Islet precursor cell (in vitro differentiated cells): ENCODE results near the gene ZFAND2A.
"Not testable (repeated sequence)": the region's sequence is repeated elsewhere in the genome, so short reads cannot be mapped to it uniquely, and the experiment has no call there.

ENCODE experiments used
- DNase-seq: peaks from one replicate; pipeline ENCODE4 v3.0.0-alpha.2; 2018

ZFAND2A gene

DNA sequence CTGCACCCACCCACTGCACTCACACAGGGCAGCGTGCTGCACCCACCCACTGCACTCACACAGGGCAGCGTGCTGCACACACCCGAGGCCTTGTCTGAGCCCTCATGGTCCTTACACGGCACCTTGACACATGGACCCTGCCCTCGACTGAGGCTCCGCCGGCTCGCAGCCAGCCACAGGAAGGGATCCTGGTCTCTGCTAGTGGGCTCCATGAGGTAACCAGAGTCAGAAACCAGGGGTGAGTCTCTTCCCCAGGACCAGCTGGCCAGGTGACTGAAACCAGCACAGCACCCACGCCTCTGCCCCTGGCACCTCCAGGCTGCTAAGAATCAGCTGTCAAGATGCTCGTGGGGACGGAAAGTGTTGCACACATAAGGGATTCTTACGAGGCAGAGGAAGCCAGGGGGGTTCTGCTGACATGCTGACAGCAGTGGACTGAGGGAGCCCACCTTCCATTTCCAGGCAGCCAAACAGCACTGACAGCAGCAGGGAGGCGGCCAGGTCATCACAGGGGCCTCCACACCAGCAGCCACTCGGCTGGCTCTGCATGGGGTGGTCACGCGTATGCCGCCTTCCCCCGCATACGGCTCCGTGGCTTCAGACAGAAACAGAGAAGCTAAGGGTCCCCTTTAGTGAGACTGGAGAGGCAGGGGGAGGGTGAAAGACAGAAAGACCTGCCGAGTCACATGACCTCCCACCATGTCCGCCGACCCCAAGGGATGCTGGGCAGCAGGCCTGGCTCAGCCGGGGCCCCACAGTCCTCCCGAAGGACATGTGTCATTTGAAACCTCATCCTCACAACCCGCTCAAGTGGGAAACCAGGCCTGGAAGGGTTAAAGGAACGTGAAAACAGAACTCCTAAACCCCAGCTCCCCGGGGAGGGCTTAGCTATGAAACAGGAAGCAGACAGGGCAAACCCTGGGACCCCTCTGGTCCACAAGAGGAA lies 37.8 kb downstream of the ZFAND2A start:
- DNase-seq: no peak

DNA sequence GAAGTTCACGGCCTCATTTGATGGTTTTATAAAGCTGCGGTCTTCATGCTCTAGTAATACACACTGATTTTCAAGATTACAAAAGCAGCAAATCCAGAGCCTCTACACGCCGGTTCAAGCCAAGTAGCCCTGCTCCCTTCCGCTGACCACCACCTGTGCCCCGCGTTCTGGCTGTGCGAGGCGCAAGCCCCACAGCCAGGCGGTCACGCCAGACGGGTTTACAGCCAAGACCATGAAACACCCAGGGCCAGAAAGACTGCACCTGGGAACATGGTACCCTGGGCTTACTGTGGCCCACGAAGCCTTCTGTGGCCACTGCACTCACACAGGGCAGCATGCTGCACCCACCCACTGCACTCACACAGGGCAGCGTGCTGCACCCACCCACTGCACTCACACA lies 38.5 kb downstream of the ZFAND2A start:
- DNase-seq: no peak

DNA sequence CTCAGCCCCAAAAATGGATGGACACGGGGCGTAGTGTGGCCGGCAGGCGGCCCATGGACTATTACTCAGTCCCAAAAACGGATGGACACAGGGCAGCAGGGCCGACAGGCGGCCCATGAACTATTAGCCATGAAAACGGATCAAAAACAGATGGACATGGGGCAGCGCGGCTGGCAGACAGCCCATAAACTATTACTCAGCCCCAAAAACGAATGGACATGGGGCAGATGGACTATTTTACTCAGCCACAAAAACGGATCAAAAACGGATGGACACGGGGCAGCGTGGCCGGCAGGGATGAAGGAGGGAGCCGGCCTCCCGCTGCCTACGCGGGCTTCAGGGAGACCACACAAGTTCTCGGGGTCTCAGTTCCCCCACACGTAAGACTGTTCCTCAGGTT lies 39.2 kb downstream of the ZFAND2A start:
- no peak for DNase-seq

DNA sequence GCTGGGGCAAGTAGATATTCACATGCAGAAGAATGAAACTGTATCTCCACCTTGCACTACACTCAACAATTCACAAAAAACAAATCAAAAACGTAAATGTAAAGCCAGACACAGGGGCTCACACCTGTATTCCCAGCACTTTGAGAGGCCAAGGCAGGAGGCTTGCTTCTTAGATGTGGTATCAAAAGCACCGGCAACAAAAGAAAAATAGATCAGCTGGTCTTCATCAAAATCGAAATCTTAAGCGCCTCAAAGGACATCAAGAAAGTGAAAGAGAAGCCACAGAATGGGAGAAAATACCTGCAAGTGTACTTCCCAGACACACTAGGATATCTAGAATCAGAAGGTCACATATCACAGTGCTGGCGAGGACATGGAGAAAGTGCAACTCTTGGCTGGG lies 40.8 kb downstream of the ZFAND2A start:
- DNase-seq: no peak

DNA sequence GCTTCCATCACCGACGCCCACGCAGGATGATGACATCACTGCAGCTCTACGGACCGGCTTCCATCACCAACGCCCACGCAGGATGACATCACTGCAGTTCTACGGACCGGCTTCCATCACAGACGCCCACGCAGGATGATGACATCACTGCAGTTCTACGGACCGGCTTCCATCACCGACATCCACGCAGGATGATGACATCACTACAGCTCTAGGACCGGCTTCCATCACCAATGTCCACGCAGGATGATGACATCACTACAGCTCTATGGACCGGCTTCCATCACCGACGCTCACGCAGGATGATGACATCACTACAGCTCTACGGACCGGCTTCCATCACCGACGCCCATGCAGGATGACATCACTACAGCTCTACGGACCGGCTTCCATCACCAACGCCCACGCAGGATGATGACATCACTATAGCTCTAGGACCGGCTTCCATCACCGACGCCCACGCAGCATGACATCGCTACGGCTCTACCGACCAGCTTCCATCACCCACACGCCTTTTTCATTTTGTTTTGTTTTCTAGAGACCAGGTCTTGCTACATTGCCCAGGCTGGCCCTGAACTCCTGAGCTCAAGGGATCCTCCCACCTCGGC lies 42.6 kb downstream of the ZFAND2A start:
- DNase-seq: no peak

DNA sequence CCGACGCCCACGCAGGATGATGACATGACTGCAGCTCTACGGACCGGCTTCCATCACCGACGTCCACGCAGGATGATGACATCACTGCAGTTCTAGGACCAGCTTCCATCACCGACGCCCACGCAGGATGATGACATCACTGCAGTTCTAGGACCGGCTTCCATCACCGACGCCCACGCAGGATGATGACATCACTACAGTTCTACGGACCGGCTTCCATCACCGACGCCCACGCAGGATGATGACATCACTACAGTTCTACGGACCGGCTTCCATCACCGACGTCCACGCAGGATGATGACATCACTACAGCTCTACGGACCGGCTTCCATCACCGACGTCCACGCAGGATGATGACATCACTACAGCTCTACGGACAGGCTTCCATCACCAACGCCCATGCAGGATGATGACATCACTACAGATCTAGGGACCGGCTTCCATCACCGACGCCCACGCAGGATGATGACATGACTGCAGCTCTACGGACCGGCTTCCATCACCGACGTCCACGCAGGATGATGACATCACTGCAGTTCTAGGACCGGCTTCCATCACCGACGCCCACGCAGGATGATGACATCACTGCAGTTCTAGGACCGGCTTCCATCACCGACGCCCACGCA lies 43.5 kb downstream of the ZFAND2A start:
- not testable (repeated sequence) for DNase-seq

DNA sequence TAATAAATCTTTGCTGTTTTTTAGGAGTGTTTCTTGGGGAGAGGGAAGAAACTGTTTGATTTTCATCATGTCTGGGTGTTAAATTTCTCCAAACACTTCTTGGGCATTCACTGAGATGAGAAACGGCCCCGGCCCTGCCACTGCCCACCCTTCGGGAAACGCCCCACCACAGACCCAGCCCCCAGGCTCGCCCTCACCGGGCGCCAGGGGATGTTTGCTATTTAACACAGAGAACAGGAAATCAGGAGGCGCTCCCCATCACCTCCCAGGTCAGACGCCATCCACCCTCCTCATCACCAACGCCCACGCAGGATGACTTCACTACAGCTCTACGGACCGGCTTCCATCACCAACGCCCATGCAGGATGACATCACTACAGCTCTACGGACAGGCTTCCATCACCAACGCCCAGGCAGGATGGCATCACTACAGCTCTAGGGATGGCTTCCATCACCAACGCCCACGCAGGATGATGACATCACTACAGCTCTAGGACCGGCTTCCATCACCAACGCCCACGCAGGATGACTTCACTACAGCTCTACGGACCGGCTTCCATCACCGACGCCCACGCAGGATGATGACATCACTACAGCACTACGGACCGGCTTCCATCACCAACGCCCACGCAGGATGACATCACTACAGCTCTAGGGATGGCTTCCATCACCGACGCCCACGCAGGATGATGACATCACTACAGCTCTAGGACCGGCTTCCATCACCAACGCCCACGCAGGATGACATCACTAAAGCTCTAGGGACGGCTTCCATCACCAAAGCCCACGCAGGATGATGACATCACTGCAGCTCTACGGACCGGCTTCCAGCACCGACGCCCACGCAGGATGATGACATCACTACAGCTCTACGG lies 44.6 kb downstream of the ZFAND2A start:
- DNase-seq: not testable (repeated sequence)

DNA sequence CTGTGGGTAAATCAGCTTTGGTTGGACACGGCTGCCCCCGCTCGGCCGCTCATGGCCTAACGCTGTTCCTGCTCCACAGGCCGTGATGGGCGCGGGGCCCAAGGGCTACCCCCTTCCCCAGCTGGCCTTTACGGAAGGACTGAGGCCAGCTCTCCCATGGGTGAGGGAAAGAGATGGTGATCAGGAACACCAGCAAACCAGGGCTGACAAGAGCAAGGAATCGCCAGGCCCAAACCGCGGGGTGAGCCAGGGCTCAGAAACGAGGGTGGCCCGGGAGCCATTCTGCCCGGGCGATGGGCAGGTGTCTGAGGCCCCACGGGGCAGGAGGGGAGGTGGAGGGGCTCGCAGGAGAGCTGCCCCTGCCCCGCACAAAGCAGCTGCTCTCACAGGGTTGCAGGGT lies 45.5 kb downstream of the ZFAND2A start:
- no peak for DNase-seq

DNA sequence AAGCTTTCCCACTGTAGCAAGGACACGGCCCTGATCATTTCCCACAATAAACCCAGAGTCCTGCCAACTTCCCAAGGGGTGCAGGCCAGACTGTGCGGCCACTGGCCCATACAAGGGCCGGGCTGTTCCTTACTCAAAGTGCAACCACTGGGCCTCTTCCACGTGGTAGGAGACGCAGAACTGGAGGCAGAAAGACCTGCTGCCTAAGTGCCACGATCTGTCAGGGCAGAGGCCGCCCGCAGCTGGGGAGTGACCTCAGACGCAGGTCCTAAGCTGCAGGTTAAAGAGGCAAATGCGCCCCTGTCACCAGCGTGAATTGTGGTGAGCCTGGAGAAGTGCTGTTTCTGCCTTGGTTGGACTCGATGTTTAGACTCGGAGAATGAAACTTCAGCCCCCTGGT lies 45.9 kb downstream of the ZFAND2A start:
- DNase-seq: no peak

DNA sequence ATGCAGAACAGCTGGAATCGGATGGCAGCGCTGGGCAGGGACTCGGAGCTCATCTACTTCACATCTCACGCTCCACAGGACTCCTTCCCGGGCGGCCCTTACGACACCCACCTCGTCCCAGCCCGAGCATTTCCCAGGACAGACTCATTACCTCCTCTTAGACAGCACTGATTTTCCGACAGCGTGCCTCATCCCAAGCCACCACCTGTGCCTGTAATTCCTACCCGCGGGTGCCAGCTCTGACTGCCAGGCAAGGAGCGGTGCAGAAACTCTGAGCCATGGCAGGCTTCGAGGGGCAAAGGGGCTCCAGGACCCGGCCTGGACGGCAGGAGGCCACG lies 46.5 kb downstream of the ZFAND2A start:
- no peak for DNase-seq

DNA sequence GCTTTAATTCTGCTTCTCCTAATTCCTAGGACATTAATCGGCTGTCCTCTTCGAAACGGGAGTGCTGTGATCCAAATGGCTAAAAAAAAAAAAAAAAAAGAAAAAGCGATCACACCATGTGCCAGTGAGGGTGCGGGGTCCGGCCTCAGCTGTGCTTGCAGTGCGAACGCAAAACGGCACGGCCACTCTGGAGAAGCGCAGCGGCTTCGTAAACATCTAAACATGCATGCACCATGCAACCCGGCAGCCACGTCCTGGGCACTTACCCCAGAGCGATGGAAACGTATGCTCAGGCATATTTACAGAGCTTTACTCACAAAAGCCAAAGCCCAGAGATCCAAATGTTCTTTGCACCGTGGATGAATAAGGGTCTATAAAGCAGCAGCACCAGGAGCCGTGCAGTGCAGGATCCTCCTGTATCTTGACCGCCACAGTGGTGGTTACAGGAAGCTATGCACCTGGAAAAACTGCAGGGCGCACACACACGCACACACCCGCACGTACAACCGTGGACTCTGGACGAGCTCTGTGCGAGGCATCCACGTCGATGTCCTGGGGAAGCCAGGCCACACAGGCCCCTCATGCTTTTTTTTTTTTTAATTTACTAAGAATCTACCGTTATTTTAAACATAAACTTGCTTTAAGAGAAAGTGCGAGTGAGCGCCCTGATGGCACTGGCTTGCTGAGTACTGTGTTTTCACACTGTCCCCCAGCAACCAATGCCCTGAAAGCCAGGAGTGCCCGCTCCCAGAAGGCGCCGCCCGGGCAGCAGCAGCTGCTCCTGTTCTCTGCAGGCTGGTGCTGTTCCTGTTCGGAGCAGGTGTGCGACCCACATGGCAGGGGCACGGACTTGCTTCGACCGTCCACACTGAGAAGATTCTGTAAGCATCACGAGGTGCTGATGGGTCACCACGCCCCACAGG lies 47.1 kb downstream of the ZFAND2A start:
- DNase-seq: no peak

DNA sequence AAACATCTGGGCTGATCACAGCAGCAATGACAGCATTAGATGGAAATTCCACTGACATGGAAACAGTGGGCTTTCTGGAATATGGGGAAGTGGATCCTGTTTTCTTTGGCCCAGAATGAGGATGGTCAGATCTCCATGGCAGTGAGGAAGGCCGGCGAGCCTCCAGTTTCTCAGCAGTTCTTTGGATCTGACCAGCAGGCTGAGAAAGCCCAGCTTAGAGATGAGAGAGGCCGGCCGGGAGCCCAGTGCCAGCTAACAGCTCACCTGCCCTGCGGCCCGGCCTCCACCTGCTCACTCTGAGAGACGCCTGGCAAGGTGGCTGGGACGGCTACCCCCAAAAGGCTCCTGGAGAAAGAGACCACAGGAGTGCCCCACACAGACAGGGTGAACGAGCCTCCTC lies 47.9 kb downstream of the ZFAND2A start:
- DNase-seq: no peak

DNA sequence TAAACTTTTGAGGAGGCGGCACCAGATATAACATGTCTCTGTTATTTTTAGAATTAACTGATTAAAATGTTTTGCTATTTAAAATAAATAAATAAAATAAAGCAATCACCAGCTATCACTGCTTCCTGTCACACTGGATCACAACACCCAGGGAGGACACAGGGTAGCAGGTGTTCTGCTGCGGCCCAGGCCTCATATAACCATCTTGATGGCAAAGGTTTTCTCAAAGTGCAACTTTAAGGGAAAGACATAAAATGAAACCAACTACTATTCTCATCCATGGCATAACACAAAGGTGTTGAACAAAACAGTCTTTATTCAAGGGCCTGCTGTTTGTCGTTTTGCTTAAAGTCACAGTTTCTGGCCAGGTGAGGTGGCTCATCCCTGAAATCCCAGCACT lies 48.8 kb downstream of the ZFAND2A start:
- no peak for DNase-seq

DNA sequence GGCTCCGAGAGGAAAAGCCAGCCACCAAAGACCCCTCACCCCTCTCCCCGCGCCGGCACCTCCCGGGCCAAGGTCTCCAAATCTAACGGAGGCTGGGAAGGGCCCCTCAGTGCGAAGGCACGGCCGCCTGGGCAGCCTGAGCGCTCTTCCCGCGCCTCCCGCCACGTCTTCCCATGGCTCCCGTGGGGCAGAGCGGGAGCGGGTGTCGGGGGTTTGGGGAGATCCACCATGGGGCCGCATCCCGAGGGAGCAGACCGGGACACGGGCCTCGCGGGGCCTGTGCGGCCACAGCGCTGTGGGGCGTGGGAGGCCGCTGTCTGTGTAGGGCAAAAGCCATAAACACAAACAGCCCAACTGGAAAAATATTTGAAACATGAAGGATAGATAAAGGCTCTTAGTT lies 49.6 kb downstream of the ZFAND2A start:
- no peak for DNase-seq

DNA sequence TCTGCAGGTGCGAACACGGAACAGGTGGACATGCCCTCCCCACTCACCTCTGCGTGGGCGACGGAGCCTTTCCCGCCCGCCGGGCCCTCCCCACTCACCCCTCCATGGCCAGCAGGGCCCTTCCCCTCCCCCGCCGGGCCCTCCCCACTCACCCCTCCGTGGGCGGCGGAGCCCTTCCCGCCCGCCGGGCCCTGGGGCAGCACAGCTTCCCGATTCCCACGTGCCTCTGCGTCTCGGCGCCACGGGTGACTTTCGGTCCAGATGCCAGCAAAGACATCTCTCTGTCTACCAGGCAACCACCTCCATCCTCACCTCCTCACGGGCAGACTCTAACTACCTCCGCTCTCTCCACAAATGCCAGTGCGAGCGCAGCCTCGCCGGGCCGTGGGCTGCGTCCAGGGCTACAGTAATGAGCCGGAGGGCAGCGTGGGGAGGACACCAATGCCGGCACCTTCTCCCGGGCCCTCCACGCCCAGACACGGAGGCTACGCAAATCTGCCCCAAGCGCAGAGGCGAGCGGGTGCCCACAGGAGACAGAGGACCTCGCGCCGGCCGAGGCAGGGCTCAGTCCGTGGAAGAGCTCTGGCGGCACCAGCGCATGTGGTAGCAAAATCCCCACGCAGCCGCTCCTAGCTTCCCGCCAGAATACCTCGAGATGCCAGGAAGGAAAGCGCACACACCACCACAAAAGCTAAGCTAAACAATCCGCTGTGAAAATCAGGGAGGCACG lies 50.2 kb downstream of the ZFAND2A start:
- DNase-seq: no peak

DNA sequence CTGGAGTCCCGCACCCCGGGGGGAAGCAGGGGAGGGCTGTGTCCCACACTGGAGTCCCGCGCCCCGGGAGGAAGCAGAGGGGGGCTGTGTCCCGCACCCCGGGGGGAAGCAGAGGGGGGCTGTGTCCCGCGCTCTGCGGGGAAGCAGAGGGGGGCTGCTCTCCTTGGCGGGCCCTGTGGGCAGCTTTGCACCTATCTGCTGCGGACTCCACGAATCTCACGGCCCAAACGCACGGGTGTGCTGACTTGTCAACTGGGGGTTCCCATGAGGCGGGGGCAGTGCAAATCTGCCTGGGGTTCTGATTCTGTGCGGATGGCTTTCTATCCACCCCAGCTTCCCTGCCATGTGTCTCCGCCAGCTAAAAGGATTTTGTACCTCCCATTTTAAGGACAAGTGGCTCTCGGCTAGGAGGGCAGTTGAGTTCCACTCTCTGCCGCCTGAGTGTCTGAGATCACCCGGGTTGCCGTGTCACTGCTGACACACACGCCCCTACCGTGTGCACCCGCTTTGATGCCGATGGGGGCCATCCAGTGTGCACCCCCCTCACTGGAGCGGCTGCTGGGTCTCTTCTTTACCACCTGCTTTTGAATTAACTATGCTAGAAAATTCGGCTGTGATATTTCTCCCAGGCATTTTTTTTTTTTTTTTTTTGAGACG lies 51.6 kb downstream of the ZFAND2A start:
- no peak for DNase-seq

DNA sequence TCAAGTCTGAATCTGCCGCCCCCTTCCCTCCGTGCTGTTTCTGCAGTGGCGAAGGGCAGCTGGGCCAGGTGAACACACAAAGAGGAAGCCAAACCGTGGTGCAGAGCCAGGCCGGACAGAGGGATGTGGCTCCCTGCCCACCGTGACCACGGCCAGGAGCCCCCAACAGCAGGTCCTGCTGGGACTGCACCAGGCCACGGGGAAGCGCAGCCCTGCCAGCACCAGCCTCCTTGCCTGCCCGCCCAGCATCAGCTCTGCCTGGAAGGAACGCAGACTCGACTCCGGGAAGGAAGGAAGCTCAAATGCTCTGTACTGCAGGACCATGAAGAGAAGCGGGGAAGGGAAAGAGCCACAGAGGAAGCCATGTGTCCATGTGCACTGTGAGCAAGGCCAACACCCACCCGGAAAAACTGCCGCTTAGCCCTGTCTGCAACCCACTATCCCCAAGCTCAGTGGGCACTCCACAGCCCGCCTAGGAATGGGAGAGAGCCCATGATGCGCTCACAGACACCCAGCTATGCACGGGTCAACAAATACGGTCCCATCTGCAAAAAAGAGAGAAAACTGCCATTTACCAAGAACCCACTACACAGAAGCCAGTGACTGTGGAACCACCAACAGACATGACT lies 53.1 kb downstream of the ZFAND2A start:
- DNase-seq: no peak

DNA sequence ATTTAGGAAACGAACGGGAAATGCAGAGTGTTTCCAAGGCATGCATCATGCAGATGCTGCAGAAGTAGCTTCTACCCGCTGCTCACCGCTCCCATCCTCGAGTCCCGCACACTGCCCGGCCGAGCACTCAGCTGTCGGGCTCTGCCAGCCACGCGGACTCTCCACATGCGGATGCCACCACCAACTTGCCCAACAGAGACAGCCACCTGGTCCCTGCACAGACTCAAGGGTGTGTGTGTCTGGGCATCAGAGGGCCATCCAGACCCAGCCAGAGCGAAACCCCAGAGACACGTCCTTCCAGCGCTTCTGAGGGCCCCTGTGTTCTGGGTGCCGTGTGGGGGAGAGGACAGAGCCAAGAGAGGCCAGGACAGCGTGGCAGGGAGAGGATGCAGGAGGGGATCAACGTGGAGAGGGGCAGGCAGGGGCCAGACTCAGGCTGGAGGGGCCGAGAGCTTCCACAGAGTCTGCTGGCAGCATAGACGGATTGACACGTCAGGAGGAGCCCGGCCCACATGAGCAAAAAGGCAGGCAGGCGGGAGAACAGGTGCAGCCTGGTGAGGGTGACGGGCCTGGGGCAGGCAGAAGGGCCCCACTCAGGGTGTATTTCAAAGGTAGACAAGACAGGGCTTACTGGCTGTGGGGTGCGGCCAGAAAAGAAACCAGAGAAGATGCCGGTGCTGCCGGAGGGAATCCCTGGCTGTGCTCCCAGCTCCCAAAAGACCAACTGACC lies 53.8 kb downstream of the ZFAND2A start:
- DNase-seq: no peak

DNA sequence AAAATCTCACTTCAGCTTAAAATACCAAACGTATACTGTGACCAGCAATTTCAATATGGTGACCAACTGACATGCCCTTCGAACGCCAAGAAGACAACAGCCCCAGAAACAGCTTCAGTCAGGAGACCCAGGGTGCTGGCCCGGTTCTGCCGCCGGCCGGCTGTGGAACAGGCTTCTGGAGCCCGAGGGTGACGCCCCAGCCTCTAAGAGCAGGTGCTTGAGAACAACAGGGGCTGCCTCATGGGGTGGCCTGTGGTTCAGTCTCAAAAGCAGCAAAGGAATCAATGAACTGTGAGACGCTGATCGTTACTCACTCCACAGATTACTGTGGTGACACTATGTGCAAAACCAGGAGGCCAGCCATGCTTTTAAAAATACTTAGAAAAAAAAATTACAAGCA lies 54.8 kb downstream of the ZFAND2A start:
- DNase-seq: no peak
